NB4 (cell line): ENCODE data around the gene INPP5A.

Experiments
- MYC ChIP-seq: IDR thresholded peaks from 2 replicates; pipeline ENCODE4 v1.6.1; 2011; ENCODE audit warnings: low read depth, low read length
- POLR2A ChIP-seq: IDR thresholded peaks from 2 replicates; pipeline ENCODE4 v1.6.1; 2011; ENCODE audit warnings: mild to moderate bottlenecking; ENCODE audit not compliant: insufficient read length; ENCODE audit errors: extremely low read depth
- TF ChIP-seq, protein P1 (sequence below): IDR thresholded peaks from one replicate; pipeline ENCODE4 v1.5.1; 2012; ENCODE audit warnings: low read depth, low read length

DNA sequence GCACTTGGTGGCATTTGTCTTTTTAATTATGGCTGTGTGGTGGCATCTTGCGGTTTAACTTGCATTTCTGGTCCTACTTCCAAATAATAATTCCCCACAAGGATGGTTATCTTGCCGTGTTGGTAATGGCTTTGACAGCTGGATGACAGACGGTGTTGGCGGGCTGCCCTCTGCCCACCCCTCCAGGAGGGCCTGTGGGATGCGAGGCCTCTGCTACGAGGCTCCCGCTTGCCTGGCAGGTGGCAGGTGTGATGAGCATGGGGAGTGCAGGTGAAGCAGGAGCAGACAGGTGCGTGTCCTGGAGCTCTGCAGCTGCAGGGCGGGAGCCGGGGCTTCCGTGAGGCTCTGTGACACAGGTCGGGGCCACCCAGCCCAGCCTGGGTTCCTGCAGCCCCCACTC is 11.8 kb downstream of the INPP5A start:
- TF ChIP-seq, protein P1, sequence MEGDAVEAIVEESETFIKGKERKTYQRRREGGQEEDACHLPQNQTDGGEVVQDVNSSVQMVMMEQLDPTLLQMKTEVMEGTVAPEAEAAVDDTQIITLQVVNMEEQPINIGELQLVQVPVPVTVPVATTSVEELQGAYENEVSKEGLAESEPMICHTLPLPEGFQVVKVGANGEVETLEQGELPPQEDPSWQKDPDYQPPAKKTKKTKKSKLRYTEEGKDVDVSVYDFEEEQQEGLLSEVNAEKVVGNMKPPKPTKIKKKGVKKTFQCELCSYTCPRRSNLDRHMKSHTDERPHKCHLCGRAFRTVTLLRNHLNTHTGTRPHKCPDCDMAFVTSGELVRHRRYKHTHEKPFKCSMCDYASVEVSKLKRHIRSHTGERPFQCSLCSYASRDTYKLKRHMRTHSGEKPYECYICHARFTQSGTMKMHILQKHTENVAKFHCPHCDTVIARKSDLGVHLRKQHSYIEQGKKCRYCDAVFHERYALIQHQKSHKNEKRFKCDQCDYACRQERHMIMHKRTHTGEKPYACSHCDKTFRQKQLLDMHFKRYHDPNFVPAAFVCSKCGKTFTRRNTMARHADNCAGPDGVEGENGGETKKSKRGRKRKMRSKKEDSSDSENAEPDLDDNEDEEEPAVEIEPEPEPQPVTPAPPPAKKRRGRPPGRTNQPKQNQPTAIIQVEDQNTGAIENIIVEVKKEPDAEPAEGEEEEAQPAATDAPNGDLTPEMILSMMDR, result no peak
- TF ChIP-seq POLR2A (no peak), MYC (no peak)
